Cardiac muscle cell (in vitro differentiated cells and primary cell): ENCODE measurements around the gene CALML5. TPM values are rescaled to one million over a fixed set of nuclear protein-coding genes. Genes with fewer than 3 reads are reported as not detected.
"Not testable (repeated sequence)": the region's sequence is repeated elsewhere in the genome, so short reads cannot be mapped to it uniquely, and the experiment has no call there.

Source experiments
- DNase-seq, 2 donors: peaks; one replicate each; pipeline versions ENCODE4 v3.0.0 to v3.0.0-alpha.2; 2010 to 2017; ENCODE audit warnings: low read depth in 1 of 2, low spot score in 1 of 2
- H3K27ac ChIP-seq: fragments of 200-600 bp; sonication (generic); 2 replicates; pipeline ENCODE4 v1.5.1; 2016
- H3K27me3 ChIP-seq: fragments of 200-600 bp; sonication (generic); 2 replicates; pipeline ENCODE4 v1.6.0; 2016; ENCODE audit warnings: control low read depth
- H3K36me3 ChIP-seq: fragments of 200-600 bp; sonication (generic); 2 replicates; pipeline ENCODE4 v1.5.1; 2016; ENCODE audit warnings: control low read depth
- H3K4me1 ChIP-seq: fragments of 200-600 bp; sonication (generic); 2 replicates; pipeline ENCODE4 v1.8.1; 2017; ENCODE audit warnings: low read depth, mild to moderate bottlenecking, mixed run types
- H3K4me3 ChIP-seq: fragments of 200-600 bp; sonication (generic); 2 replicates; pipeline ENCODE4 v1.5.1; 2016; ENCODE audit warnings: mild to moderate bottlenecking
- H3K9me3 ChIP-seq: fragments of 200-600 bp; sonication (generic); 2 replicates; pipeline ENCODE4 v1.5.1; 2017; ENCODE audit warnings: low read depth, mild to moderate bottlenecking, control low read depth
- polyA plus RNA-seq: library from polyadenylated mRNA; unstranded; fragments of >200 nt; fragmentation: Nextera tagmentation; extraction: Ambion mirVana; gene quantifications from 2 replicates; pipeline ENCODE4 v1.2.1, GENCODE V29; 2016
- total RNA-seq: library from RNA; depleted of rRNA; stranded (reverse); fragments of >200 nt; gene quantifications from 2 replicates; pipeline ENCODE4 v1.2.3, GENCODE V29; 2016
- TF ChIP-seq, protein P1 (sequence below): IDR thresholded peaks from 2 replicates; pipeline ENCODE4 v1.5.1; 2012; ENCODE audit warnings: low read depth, mild to moderate bottlenecking, low read length

CALML5 gene
- total and polyA plus RNA-seq, 2 experiments from 2014 or later: not detected

DNA sequence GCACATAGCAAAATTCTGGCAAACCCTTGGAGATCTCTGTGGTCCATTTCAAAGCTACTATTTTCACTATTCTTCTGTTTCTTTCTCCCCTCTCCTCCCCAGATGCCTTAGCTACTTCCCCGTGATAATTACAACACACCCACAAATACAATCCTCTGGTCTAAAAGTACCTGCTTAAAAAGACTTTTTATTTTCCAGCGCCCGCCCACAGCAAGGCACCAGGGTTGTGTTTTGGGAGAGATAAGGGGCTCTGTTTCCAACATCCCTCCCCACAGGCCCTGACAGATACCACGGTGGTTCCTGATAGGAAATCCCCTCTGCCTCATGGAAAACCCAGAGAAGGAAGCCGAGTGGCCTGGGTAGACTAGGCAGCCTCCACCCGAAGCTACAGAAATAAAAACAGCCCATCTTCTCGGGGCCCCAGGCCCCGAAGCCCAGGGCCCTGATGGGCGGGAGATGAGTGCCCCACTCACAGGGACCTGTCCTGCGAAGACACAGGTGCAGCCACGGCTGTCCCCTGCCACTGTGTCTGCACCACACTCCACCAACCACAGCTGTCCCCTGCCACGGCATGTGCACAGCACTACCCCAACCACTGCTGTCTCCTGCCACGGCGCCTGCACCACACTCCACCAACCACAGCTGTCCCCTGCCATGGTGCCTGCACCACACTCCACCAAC is 19.7 kb downstream of the CALML5 start:
- Histone ChIP-seq H3K4me1 (no peaks in the 10 kb centered on the region), H3K36me3 (no peaks in the 10 kb centered on the region), H3K27me3 (no peaks in the 10 kb centered on the region), H3K4me3 (no peak overlapping the region), H3K9me3 (no peaks in the 10 kb centered on the region), H3K27ac (no peak overlapping the region)
- TF ChIP-seq, protein P1, sequence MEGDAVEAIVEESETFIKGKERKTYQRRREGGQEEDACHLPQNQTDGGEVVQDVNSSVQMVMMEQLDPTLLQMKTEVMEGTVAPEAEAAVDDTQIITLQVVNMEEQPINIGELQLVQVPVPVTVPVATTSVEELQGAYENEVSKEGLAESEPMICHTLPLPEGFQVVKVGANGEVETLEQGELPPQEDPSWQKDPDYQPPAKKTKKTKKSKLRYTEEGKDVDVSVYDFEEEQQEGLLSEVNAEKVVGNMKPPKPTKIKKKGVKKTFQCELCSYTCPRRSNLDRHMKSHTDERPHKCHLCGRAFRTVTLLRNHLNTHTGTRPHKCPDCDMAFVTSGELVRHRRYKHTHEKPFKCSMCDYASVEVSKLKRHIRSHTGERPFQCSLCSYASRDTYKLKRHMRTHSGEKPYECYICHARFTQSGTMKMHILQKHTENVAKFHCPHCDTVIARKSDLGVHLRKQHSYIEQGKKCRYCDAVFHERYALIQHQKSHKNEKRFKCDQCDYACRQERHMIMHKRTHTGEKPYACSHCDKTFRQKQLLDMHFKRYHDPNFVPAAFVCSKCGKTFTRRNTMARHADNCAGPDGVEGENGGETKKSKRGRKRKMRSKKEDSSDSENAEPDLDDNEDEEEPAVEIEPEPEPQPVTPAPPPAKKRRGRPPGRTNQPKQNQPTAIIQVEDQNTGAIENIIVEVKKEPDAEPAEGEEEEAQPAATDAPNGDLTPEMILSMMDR: no peak
- DNase-seq: no peak

DNA sequence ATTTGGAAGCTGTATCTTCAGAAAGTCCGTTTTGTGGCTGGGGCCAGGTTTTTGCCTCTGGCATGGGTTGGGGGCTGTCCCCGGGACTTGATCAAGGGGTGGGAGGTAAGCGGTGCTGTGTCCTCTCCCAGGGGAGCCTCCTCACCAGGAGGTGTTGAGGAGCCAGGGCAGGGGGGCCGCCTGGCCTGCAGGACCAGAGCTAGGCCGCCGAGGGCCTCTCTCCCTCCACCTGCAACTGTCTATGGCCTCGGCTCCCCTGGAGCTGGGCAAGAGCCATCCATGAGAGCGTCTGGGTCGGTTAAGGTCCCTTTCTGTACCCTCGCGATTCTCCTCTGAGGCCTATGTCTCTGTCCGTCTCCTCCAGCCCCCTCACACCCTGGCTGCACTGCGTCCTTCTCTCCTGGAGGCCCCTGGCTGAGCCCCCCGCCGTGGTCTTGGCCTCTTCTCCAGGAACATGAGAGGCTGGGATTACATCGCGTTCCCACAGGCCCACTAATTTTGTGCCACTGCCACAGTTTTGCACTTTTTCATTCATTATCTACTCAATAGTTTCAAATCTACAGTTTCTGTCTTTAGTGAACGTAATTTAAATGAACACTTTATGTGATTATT is 20.6 kb downstream of the CALML5 start:
- TF ChIP-seq, protein P1: no peak

DNA sequence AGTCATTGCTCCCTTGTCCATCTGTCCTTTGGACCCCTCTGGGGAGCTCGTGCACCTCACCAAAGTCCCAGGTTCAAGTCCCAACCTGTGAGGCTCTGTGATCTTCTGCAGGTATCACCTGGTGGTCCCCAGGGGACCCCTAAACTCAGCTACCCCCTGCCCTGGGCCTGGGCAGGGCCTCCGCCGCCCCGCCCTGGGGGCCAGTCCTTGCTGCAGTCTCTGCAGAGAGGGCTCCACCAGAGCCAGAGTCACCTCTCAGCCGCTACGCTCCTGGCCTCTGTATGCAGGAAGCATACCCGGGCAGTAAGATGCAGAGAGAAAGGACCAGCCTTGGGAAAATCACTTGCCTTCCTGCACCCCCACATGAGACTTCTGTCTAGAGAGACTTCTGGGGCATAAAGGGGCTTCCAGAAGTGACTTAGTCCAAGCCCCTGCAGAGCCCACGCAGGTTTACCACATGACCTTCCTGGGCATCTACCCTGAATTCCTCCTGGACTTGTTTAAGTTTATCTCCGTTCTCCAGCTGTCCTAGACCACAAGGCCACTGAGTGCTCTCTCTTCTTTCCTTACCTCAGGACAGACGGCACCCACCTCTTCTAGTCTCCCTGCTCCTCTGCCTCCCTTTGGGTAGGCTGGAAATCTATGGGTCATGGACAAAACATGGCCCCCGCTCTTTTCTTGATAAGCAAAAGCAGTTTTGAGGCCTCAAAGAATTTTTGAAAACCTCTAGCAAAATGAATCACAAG is 21.2 kb downstream of the CALML5 start:
- Histone ChIP-seq H3K4me3 (no peak overlapping the region), H3K4me1 (no peaks in the 10 kb centered on the region), H3K27ac (no peak overlapping the region), H3K36me3 (no peaks in the 10 kb centered on the region), H3K9me3 (no peaks in the 10 kb centered on the region), H3K27me3 (no peaks in the 10 kb centered on the region)
- TF ChIP-seq, protein P1: no peak
- no peak for DNase-seq

More for the DNA sequence above, 20.6 kb downstream of the CALML5 start:
- Histone ChIP-seq H3K27ac (no peak overlapping the region), H3K36me3 (no peaks in the 10 kb centered on the region), H3K4me1 (no peaks in the 10 kb centered on the region), H3K9me3 (no peaks in the 10 kb centered on the region), H3K4me3 (no peak overlapping the region), H3K27me3 (no peaks in the 10 kb centered on the region)
- no peak for DNase-seq

DNA sequence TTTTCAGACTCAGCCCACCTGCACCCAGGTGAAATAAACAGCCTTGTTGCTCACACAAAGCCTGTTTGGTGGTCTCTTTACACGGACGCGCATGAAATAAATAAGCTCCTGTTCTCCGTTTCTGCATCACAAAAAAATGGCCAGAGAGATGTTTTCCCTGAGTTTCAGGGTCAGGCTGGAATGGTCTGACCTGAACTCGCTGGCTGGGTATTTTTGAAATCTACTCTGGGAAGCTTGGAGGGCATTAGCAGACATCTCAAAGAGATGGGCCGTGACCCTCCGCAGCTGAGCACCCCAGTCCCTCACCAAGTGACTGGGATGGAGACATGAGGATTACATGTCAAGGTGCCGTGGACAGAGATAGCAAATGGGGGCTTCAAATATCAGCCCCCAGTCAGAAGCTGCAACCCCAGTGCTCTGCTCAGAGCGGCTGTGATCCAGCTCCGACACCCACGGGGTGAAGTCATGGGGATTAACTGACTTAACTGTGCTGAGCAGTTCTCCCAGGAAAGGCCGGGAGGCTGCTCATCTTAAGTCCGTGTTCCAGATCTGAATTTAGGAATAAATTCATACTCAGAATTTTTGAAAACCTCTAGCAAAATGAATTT is 22.3 kb downstream of the CALML5 start:
- Histone ChIP-seq H3K27ac (no peak overlapping the region), H3K4me3 (no peak overlapping the region), H3K4me1 (no peaks in the 10 kb centered on the region), H3K27me3 (no peaks in the 10 kb centered on the region), H3K9me3 (no peaks in the 10 kb centered on the region), H3K36me3 (no peaks in the 10 kb centered on the region)
- TF ChIP-seq, protein P1: no peak
- no peak for DNase-seq

DNA sequence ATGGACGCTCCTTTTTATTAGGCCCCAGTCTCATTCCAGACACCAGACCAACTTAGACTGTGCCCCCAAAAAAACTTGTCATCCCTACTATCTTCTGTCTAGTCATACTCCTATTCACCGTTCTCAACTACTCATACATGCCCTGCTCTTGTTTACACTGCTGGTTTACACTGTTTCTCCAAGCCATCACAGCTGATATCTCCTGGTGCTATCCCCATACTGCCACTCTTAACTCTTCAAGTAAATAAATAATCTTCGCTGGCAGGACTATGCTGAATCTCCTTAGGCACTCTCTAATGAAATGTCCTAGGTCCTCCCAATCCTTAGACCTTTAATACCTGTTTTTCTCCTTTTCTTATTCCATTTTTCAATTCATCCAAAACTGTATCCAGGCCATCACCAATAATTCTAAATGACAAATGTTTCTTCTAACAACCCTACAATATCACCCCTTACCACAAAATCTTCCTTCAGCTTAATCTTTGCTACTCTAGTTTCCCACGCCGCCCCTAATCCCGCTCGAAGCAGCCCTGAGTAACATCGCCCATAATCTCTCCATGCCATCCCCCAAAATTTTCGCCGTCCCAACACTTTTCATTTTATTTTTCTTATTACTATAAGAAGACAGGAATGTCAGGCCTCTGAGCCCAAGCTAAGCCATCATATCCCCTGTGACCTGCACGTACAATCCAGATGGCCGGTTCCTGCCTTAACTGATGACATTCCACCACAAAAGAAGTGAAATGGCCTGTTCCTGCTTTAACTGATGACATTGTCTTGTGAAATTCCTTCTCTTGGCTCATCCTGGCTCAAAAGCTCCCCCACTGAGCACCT is 23.2 kb downstream of the CALML5 start:
- H3K27me3 ChIP-seq, H3K9me3 ChIP-seq, DNase-seq, H3K27ac ChIP-seq, H3K36me3 ChIP-seq, H3K4me3 ChIP-seq, H3K4me1 ChIP-seq: not testable (repeated sequence)

DNA sequence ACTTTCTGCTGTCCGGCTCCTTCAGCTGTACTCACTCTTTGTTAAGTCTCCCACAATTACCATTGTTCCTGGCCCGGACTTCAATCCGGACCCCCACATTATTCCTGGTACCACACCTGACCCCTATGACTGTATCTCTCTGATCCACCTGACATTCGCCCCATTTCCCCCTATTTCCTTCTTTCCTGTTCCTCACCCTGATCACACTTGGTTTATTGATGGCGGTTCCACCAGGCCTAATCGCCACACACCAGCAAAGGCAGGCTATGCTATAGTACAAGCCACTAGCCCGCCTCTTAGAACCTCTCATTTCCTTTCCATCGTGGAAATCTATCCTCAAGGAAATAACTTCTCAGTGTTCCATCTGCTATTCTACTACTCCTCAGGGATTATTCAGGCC is 24.3 kb downstream of the CALML5 start:
- not testable (repeated sequence) for H3K4me1 ChIP-seq, H3K27me3 ChIP-seq, DNase-seq, H3K4me3 ChIP-seq, H3K36me3 ChIP-seq, H3K9me3 ChIP-seq, H3K27ac ChIP-seq

DNA sequence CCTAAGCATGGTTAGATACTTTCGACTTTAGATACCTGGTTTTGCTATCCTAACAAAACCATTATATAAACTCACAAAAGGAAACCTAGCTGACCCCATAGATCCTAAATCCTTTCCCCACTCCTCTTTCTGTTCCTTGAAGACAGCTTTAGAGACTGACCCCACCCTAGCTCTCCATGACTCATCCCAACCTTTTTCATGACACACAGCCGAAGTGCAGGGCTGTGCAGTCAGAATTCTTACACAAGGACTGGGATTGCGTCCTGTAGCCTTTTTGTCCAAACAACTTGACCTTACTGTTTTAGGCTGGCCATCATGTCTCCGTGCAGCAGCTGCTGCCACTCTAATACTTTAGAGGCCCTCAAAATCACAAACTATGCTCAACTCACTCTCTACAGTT is 24.7 kb downstream of the CALML5 start:
- not testable (repeated sequence) for H3K4me3 ChIP-seq, H3K36me3 ChIP-seq, H3K9me3 ChIP-seq, H3K27ac ChIP-seq, H3K27me3 ChIP-seq, H3K4me1 ChIP-seq, DNase-seq
